OCI-LY1 (cell line): Measurements from ENCODE around the gene CDH13.

ENCODE experiments used
- H2AFZ ChIP-seq: fragments of 200-600 bp; sonication (generic), shearing (Covaris generic); 2 replicates; pipeline ENCODE4 v1.6.0; 2014; ENCODE audit warnings: antibody characterized with exemption, mild to moderate bottlenecking, low read length
- H3F3A ChIP-seq: fragments of 200-600 bp; sonication (generic), shearing (Covaris generic); 2 replicates; pipeline ENCODE4 v1.6.0; 2014; ENCODE audit warnings: mild to moderate bottlenecking, antibody characterized with exemption, low read length, moderate library complexity; ENCODE audit not compliant: insufficient read depth
- H3K27ac ChIP-seq: fragments of 200-600 bp; sonication (generic); 2 replicates; pipeline ENCODE4 v1.5.1; 2014; ENCODE audit warnings: low read length, mixed run types, mild to moderate bottlenecking, low read depth; ENCODE audit not compliant: poor library complexity, severe bottlenecking
- H3K27me3 ChIP-seq: fragments of 200-600 bp; sonication (generic); 2 replicates; pipeline ENCODE4 v1.6.0; 2014; ENCODE audit warnings: antibody characterized with exemption, mild to moderate bottlenecking, low read length, moderate library complexity; ENCODE audit not compliant: insufficient read depth
- H3K36me3 ChIP-seq: fragments of 200-600 bp; sonication (generic); 2 replicates; pipeline ENCODE4 v1.6.1; 2014; ENCODE audit warnings: mild to moderate bottlenecking, antibody characterized with exemption, low read length, moderate library complexity, mixed read lengths; ENCODE audit not compliant: insufficient read depth
- H3K4me1 ChIP-seq: fragments of 200-600 bp; sonication (generic); 2 replicates; pipeline ENCODE4 v1.5.1; 2014; ENCODE audit warnings: mild to moderate bottlenecking, low read length, moderate library complexity; ENCODE audit not compliant: insufficient read depth, severe bottlenecking
- H3K4me2 ChIP-seq: fragments of 200-600 bp; sonication (generic), shearing (Covaris generic); 2 replicates; pipeline ENCODE4 v1.6.1; 2014; ENCODE audit warnings: low read length
- H3K4me3 ChIP-seq: fragments of 200-600 bp; sonication (generic); 2 replicates; pipeline ENCODE4 v1.5.1; 2014; ENCODE audit warnings: low read length, low read depth, mild to moderate bottlenecking, mixed read lengths; ENCODE audit not compliant: poor library complexity, severe bottlenecking
- H3K79me2 ChIP-seq: fragments of 200-600 bp; shearing (Covaris generic); 2 replicates; pipeline ENCODE4 v1.6.1; 2016; ENCODE audit warnings: mixed run types, low read length, mixed read lengths; ENCODE audit not compliant: insufficient read depth
- H3K9ac ChIP-seq: fragments of 200-600 bp; sonication (generic), shearing (Covaris generic); 2 replicates; pipeline ENCODE4 v1.6.1; 2014; ENCODE audit warnings: mild to moderate bottlenecking, low read length, mixed read lengths
- H3K9me2 ChIP-seq: fragments of 200-600 bp; sonication (generic), shearing (Covaris generic); 2 replicates; pipeline ENCODE4 v1.6.1; 2014; ENCODE audit warnings: low read depth, mild to moderate bottlenecking, low read length, mixed read lengths
- H3K9me3 ChIP-seq: fragments of 200-600 bp; shearing (Covaris generic); 2 replicates; pipeline ENCODE4 v1.6.1; 2014; ENCODE audit warnings: low read length, mixed read lengths
- H4K20me1 ChIP-seq: fragments of 200-600 bp; sonication (generic), shearing (Covaris generic); 2 replicates; pipeline ENCODE4 v1.6.0; 2016; ENCODE audit warnings: mild to moderate bottlenecking, low read length; ENCODE audit not compliant: insufficient read depth
- CTCF ChIP-seq: fragments of 200-600 bp; sonication (generic), shearing (Covaris generic); IDR thresholded peaks from 2 replicates; pipeline ENCODE4 v1.5.1; 2017; ENCODE audit warnings: mild to moderate bottlenecking, antibody characterized with exemption, low read length, moderate library complexity, mixed read lengths
- EZH2 ChIP-seq: fragments of 200-600 bp; sonication (generic), shearing (Covaris generic); IDR thresholded peaks from 2 replicates; pipeline ENCODE4 v1.8.0; 2017; ENCODE audit warnings: borderline replicate concordance, mixed run types, mild to moderate bottlenecking, antibody characterized with exemption, low read length, moderate library complexity, mixed read lengths

CDH13 gene

GRCh38 chr16:82703161-82703560 lies 76.4 kb downstream of the CDH13 start:
- Histone ChIP-seq H3K79me2 (no peaks in the 10 kb centered on the region), H3K9me2 (no peaks in the 10 kb centered on the region), H3K27me3 (no peaks in the 10 kb centered on the region), H4K20me1 (no peaks in the 10 kb centered on the region), H3K36me3 (no peaks in the 10 kb centered on the region), H3K4me3 (no peak overlapping the region), H2AFZ (no peak overlapping the region), H3K9me3 (no peaks in the 10 kb centered on the region), H3K27ac (no peak overlapping the region), H3K4me1 (no peaks in the 10 kb centered on the region), H3K4me2 (no peak overlapping the region), H3F3A (no peaks in the 10 kb centered on the region), H3K9ac (no peak overlapping the region)
- TF ChIP-seq EZH2, result no peak
- TF ChIP-seq CTCF, result no peak

- H3K27me3 ChIP-seq, result no peaks in the 10 kb centered on the region
- no peaks in the 10 kb centered on the region for H3K79me2 ChIP-seq
- no peaks in the 10 kb centered on the region for H4K20me1 ChIP-seq
- H2AFZ ChIP-seq, result no peak overlapping the region
- no peaks in the 10 kb centered on the region for H3K9me2 ChIP-seq
- TF ChIP-seq CTCF, result no peak
- TF ChIP-seq EZH2, result no peak
- no peak overlapping the region for H3K27ac ChIP-seq
- no peaks in the 10 kb centered on the region for H3K4me1 ChIP-seq
- H3K9ac ChIP-seq, result no peak overlapping the region
- no peak overlapping the region for H3K4me3 ChIP-seq
- H3K36me3 ChIP-seq, result no peaks in the 10 kb centered on the region
- no peak overlapping the region for H3K4me2 ChIP-seq
- H3K9me3 ChIP-seq, result no peaks in the 10 kb centered on the region
- no peaks in the 10 kb centered on the region for H3F3A ChIP-seq
Observed at GRCh38 chr16:82703871-82704768, 77.4 kb downstream of the CDH13 start.

- Histone ChIP-seq H4K20me1 (no peaks in the 10 kb centered on the region), H3K9me3 (no peaks in the 10 kb centered on the region)
- TF ChIP-seq EZH2 (no peak), CTCF (no peak)
Observed at GRCh38 chr16:82709987-82710386, 83.2 kb downstream of the CDH13 start.

More at GRCh38 chr16:82709987-82710386, 83.2 kb downstream of the CDH13 start:
- Histone ChIP-seq H3K9ac (no peak overlapping the region), H3K4me1 (no peaks in the 10 kb centered on the region), H3K9me2 (no peaks in the 10 kb centered on the region), H3K27me3 (0 out of 2 replicates have a peak, but pooled peaks cover 3% of the 10 kb centered on the region), H2AFZ (no peak overlapping the region), H3K27ac (no peak overlapping the region), H3K36me3 (no peaks in the 10 kb centered on the region), H3F3A (no peaks in the 10 kb centered on the region), H3K4me3 (no peak overlapping the region), H3K4me2 (no peak overlapping the region), H3K79me2 (no peaks in the 10 kb centered on the region)
